H9 (cell line): ENCODE data around the gene ITPR1. TPM values are rescaled to one million over a fixed set of nuclear protein-coding genes. Genes with fewer than 3 reads are reported as not detected.

Experiments
- DNase-seq: peaks from one replicate; pipeline ENCODE4 v3.0.0-alpha.2; 2017
- H2AFZ ChIP-seq: one replicate; pipeline ENCODE4 v1.6.1; 2013; ENCODE audit warnings: mild to moderate bottlenecking, low read length, control low read depth, moderate library complexity
- H2AK5ac ChIP-seq: 2 replicates; pipeline ENCODE4 v1.6.1; 2013; ENCODE audit warnings: low read length, control low read depth, mixed read lengths; ENCODE audit not compliant: insufficient read length
- H2BK120ac ChIP-seq: one replicate; pipeline ENCODE4 v1.6.1; 2013; ENCODE audit warnings: low read depth, mild to moderate bottlenecking, low read length, control low read depth, inconsistent platforms; ENCODE audit not compliant: poor library complexity, severe bottlenecking
- H2BK12ac ChIP-seq: 2 replicates; pipeline ENCODE4 v1.6.1; 2013; ENCODE audit warnings: low read length, control low read depth, mixed read lengths, low read depth; ENCODE audit not compliant: insufficient read length
- H2BK15ac ChIP-seq: 2 replicates; pipeline ENCODE4 v1.6.1; 2013; ENCODE audit warnings: low read depth, low read length, control low read depth
- H2BK20ac ChIP-seq: one replicate; pipeline ENCODE4 v1.6.1; 2013; ENCODE audit warnings: low read depth, mild to moderate bottlenecking, low read length, control low read depth, inconsistent platforms; ENCODE audit not compliant: poor library complexity, severe bottlenecking
- H2BK5ac ChIP-seq: 2 replicates; pipeline ENCODE4 v1.6.1; 2013; ENCODE audit warnings: low read length, control low read depth, mixed read lengths; ENCODE audit not compliant: insufficient read length
- H3K14ac ChIP-seq: 2 replicates; pipeline ENCODE4 v1.6.1; 2013; ENCODE audit warnings: low read length, control low read depth; ENCODE audit not compliant: insufficient read depth
- H3K18ac ChIP-seq: 2 replicates; pipeline ENCODE4 v1.6.1; 2013; ENCODE audit warnings: low read depth, mild to moderate bottlenecking, mixed read lengths, low read length, control low read depth; ENCODE audit not compliant: insufficient read length
- H3K23ac ChIP-seq: 2 replicates; pipeline ENCODE4 v1.6.1; 2013; ENCODE audit warnings: low read length, control low read depth, mixed read lengths, low read depth; ENCODE audit not compliant: insufficient read length
- H3K23me2 ChIP-seq: 2 replicates; pipeline ENCODE4 v1.6.1; 2013; ENCODE audit warnings: low read depth, mild to moderate bottlenecking, mixed read lengths, low read length, control low read depth; ENCODE audit not compliant: insufficient read length, poor library complexity, severe bottlenecking
- H3K27ac ChIP-seq: 2 replicates; pipeline ENCODE4 v1.5.1; 2013; ENCODE audit warnings: low read length, control low read depth, mixed read lengths, low read depth; ENCODE audit not compliant: insufficient read length
- H3K27me3 ChIP-seq: 2 replicates; pipeline ENCODE4 v1.6.1; 2013; ENCODE audit warnings: low read length, control low read depth, inconsistent platforms; ENCODE audit not compliant: insufficient read depth
- H3K4ac ChIP-seq: 2 replicates; pipeline ENCODE4 v1.6.1; 2013; ENCODE audit warnings: low read depth, mild to moderate bottlenecking, control low read depth, inconsistent platforms, low read length, moderate library complexity
- H3K4me1 ChIP-seq: 2 replicates; pipeline ENCODE4 v1.6.1; 2013; ENCODE audit warnings: low read length, control low read depth, inconsistent platforms; ENCODE audit not compliant: insufficient read depth
- H3K4me2 ChIP-seq: 2 replicates; pipeline ENCODE4 v1.6.1; 2013; ENCODE audit warnings: low read length, control low read depth, mixed read lengths; ENCODE audit not compliant: insufficient read length, insufficient read depth
- H3K56ac ChIP-seq: 2 replicates; pipeline ENCODE4 v1.6.1; 2013; ENCODE audit warnings: low read depth, mild to moderate bottlenecking, mixed read lengths, low read length, control low read depth; ENCODE audit not compliant: insufficient read length
- H3K79me1 ChIP-seq: 2 replicates; pipeline ENCODE4 v1.6.1; 2013; ENCODE audit warnings: low read depth, mild to moderate bottlenecking, moderate library complexity, low read length, control low read depth, inconsistent platforms; ENCODE audit not compliant: insufficient read depth, poor library complexity, severe bottlenecking
- H3K79me2 ChIP-seq: 2 replicates; pipeline ENCODE4 v1.6.1; 2013; ENCODE audit warnings: low read length, control low read depth, inconsistent platforms; ENCODE audit not compliant: insufficient read depth
- H3K9ac ChIP-seq: 2 replicates; pipeline ENCODE4 v1.6.1; 2013; ENCODE audit warnings: low read length, control low read depth, mixed read lengths; ENCODE audit not compliant: insufficient read length; ENCODE audit errors: extremely low read depth
- H3K9me3 ChIP-seq: one replicate; pipeline ENCODE4 v1.6.1; 2013; ENCODE audit warnings: low read depth, low read length, inconsistent platforms; ENCODE audit not compliant: control insufficient read depth
- H3T11ph ChIP-seq: one replicate; pipeline ENCODE4 v1.6.1; 2013; ENCODE audit warnings: mild to moderate bottlenecking, low read length, control low read depth, inconsistent platforms
- H4K20me1 ChIP-seq: one replicate; pipeline ENCODE4 v1.6.1; 2013; ENCODE audit not compliant: control insufficient read depth, insufficient read length, insufficient read depth
- H4K5ac ChIP-seq: 2 replicates; pipeline ENCODE4 v1.6.1; 2013; ENCODE audit warnings: low read depth, mild to moderate bottlenecking, mixed read lengths, low read length, control low read depth; ENCODE audit not compliant: insufficient read length
- H4K8ac ChIP-seq: replicated peaks from 2 replicates; pipeline ENCODE4 v1.6.1; 2013; ENCODE audit warnings: low read length, control low read depth, mixed read lengths, low read depth; ENCODE audit not compliant: insufficient read length
- H4K91ac ChIP-seq: 2 replicates; pipeline ENCODE4 v1.6.1; 2013; ENCODE audit warnings: low read depth, mild to moderate bottlenecking, moderate library complexity, mixed read lengths, low read length, control low read depth; ENCODE audit not compliant: insufficient read length
- H3K27ac Mint-ChIP-seq, 3 experiments: 2 replicates in 2 of 3; 3 replicates in 1 of 3; pipeline ENCODE4 v1.8.0; 2020 to 2021; ENCODE audit warnings: mixed read lengths in 3 of 3, mild to moderate bottlenecking in 1 of 3, moderate library complexity in 1 of 3
- H3K27me3 Mint-ChIP-seq: 2 replicates; pipeline ENCODE4 v1.8.0; 2021; ENCODE audit warnings: low read depth, mild to moderate bottlenecking, moderate library complexity, mixed read lengths
- H3K36me3 Mint-ChIP-seq, 3 experiments: 2 replicates in 2 of 3; 3 replicates in 1 of 3; pipeline ENCODE4 v1.8.0; 2020 to 2021; ENCODE audit warnings: low read depth in 3 of 3, mixed read lengths in 3 of 3; ENCODE audit not compliant: insufficient read depth in 1 of 3
- H3K4me1 Mint-ChIP-seq, 2 experiments: 2 replicates each; pipeline ENCODE4 v1.8.0; 2020; ENCODE audit warnings: mixed read lengths in 2 of 2
- H3K4me3 Mint-ChIP-seq, 2 experiments: 2 replicates in 1 of 2; 3 replicates in 1 of 2; pipeline ENCODE4 v1.8.0; 2020 to 2021; ENCODE audit warnings: mild to moderate bottlenecking in 2 of 2, mixed read lengths in 2 of 2, moderate library complexity in 1 of 2
- H3K9me3 Mint-ChIP-seq, 2 experiments: 2 replicates in 1 of 2; 3 replicates in 1 of 2; pipeline ENCODE4 v1.8.0; 2020; ENCODE audit warnings: mild to moderate bottlenecking in 2 of 2, mixed read lengths in 2 of 2, moderate library complexity in 1 of 2
- CTCF ChIP-seq: fragments of 200-600 bp; sonication (generic); conservative IDR thresholded peaks from 3 replicates; pipeline ENCODE4 v1.8.0; 2021; ENCODE audit warnings: antibody characterized with exemption, mild to moderate bottlenecking
- WGBS: extraction: QIAGEN DNeasy Blood & Tissue Kit; methylation state at CpG from one replicate; pipeline ENCODE4 v1.1.7; 2013; ENCODE audit warnings: missing lambda C conversion rate, low lambda C conversion rate, mixed read lengths; ENCODE audit not compliant: insufficient read length; ENCODE audit errors: extremely low coverage; 5-methylcytosine and 5-hydroxymethylcytosine counted together
- total RNA-seq: library from RNA; stranded (reverse); gene quantifications from 2 replicates; pipeline ENCODE4 v1.2.1, GENCODE V29; 2021

Gene ITPR1
- total RNA-seq, 1 experiment from 2014 or later = 4.2 TPM

GRCh38 chr3:4817128-4817527 lies 324.0 kb downstream of the ITPR1 start:
- H3K36me3 Mint-ChIP-seq = peaks cover 20 to 25% (median 25%) of the 10 kb centered on the region in 3 experiments
- H3K56ac ChIP-seq = no peak overlapping the region
- H3K4me3 Mint-ChIP-seq = no peak overlapping the region
- H3K14ac ChIP-seq = no peak overlapping the region
- no peak overlapping the region for H4K8ac ChIP-seq
- H3K23ac ChIP-seq = no peak overlapping the region
- H3K79me2 ChIP-seq = no peaks in the 10 kb centered on the region
- no peak overlapping the region for H2BK12ac ChIP-seq
- no peaks in the 10 kb centered on the region for H3K9me3 ChIP-seq
- H4K5ac ChIP-seq = no peak overlapping the region
- H3K4ac ChIP-seq = no peak overlapping the region
- H3K18ac ChIP-seq = no peak overlapping the region
- no peak overlapping the region for H3K4me2 ChIP-seq
- no peak overlapping the region for H4K91ac ChIP-seq
- H3K4me1 ChIP-seq = no peaks in the 10 kb centered on the region
- H2AK5ac ChIP-seq = no peak overlapping the region
- H3T11ph ChIP-seq = no peak overlapping the region
- H2AFZ ChIP-seq = no peak overlapping the region
- peaks cover 1% of the 10 kb centered on the region; the same call in 1 of the 2 replicates for H3K27me3 Mint-ChIP-seq
- no peak overlapping the region for H3K27ac Mint-ChIP-seq
- H3K4me1 Mint-ChIP-seq = peaks cover 8 to 9% of the 10 kb centered on the region in 2 experiments
- no peak overlapping the region for H3K27ac ChIP-seq
- no CpG with 5 or more reads among the region's 2 CpGs for WGBS
- H2BK5ac ChIP-seq = no peak overlapping the region
- DNase-seq = no peak
- H3K9ac ChIP-seq = no peak overlapping the region
- no peaks in the 10 kb centered on the region for H3K27me3 ChIP-seq
- peaks cover 16 to 17% of the 10 kb centered on the region in 2 experiments for H3K9me3 Mint-ChIP-seq
- H4K20me1 ChIP-seq = no peaks in the 10 kb centered on the region
- no peaks in the 10 kb centered on the region for H3K79me1 ChIP-seq
- H2BK120ac ChIP-seq = no peak overlapping the region
- TF ChIP-seq CTCF = no peak
- H2BK15ac ChIP-seq = no peak overlapping the region
- no peak overlapping the region for H2BK20ac ChIP-seq
- no peaks in the 10 kb centered on the region for H3K23me2 ChIP-seq
